ENCODE data around the gene EYA2.
"Not testable (repeated sequence)": the region's sequence is repeated elsewhere in the genome, so short reads cannot be mapped to it uniquely, and the experiment has no call there.

The EYA2 gene

GRCh38 chr20:47191074-47191673 is 296.5 kb downstream of the EYA2 start:
- no peak for DNase-seq

GRCh38 chr20:47191956-47192355 is 297.3 kb downstream of the EYA2 start:
- no peak for DNase-seq

- DNase-seq = no peak
Observed at GRCh38 chr20:47195573-47195972, 300.9 kb downstream of the EYA2 start.

DNA sequence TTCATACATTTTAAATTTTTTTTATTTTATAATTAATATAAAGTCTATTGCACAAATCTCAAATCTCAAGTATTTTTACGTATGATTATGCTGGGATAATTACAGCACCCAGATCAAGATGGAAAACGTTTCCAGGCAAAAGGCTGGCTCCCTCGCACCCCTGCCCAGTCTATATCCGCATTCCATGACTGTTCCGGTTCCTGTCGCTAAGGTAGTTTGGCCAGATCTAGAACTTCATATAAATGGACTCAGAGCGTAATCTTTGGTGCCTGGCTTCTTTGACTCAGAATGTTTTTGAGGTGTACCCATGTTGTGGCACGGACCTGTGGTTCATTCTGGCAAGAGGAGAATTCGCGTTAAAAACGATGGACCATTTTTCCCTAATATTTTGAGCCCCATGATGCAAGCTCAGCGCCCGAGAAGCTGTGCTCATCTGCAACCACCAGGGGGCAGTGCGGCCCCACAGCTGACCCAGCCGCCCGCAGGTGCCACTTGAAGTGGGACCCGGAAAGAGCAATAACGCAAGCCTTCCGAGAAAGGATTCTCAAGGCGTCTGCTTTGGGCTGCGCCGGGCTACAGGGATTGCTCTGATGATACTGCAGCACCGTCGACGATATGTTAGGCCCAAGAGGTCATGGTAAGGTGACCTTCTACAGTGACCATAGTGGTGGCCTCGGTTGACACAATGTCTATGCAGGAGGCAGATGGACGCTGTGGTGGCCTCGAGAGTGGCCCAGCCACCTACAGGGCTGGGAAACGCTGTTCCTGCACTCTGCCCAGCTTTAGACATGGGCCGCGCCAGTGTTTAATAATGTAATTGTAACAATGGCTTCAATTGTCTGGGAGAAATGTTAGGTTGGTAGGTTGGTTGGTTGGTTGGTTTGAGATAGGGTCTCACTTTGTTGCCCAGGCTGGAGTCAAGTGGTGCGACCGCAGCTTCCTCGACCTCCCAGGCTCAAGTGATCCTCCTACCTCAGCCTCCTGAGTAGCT is 301.7 kb downstream of the EYA2 start:
- DNase-seq = peak; percentile 57

DNA sequence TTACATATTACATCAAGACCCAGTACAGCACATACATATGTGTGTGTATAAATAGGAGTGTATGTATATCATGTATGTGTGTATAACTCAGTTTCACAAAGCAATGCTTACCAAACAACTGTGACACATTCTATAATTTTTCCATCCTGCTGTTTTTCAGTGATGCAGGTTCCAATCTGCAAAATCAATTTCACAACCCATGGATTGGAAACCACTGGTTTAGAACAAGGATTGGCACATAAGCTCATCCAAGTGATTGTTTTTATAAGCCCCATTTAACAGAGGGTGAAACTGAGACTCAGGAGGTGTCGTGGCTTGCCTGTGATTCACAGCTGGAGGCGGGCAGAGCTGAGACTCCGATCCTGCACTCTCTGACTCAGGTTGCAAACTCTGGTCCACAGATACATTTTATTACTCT is 303.6 kb downstream of the EYA2 start:
- peak; percentile 24 for DNase-seq

DNA sequence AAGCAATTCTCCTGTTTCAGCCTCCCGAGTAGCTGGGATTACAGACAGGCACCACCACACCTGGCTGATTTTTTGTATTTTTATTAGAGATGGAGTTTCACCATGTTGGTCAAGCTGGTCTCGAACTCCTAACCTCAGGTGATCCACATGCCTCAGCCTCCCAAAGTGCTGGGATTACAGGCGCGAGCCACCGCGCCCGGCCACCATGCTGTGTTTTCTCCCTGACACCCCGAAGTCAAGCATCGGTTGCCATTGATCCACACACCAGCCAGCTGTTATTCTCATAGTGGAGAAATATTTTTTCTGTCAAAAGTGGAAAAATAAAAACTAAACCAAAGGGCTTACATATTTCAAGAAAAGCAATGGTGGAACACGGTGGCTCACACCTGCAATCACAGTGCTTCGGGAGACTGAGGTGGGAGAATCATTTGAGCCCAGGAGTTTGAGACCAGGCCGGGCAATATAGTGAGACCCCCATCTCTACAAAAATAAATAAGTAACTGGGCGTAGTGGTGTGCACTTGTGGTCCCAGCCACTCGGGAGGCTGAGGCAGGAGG is 304.4 kb downstream of the EYA2 start:
- no peak for DNase-seq

GRCh38 chr20:47201074-47201730 is 306.6 kb downstream of the EYA2 start:
- DNase-seq = peak; percentile 37

GRCh38 chr20:47202733-47203667 is 308.4 kb downstream of the EYA2 start:
- peak; percentile 40 for DNase-seq

GRCh38 chr20:47204008-47204849 is 309.6 kb downstream of the EYA2 start:
- no peak for DNase-seq

DNA sequence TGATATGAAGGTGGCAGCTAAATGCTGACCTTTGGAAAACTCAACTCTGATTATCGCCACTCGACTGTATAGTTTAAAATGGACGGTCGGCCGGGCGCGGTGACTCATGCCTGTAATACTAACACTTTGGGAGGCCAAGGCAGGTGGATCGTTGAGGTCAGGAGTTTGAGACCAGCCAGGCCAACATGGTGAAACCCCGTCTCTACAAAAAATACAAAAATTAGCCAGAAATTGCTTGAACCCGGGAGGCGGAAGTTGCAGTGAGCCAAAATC is 310.1 kb downstream of the EYA2 start:
- not testable (repeated sequence) for DNase-seq

- peak; percentile 69 for DNase-seq
Observed at GRCh38 chr20:47205577-47206123, 311.0 kb downstream of the EYA2 start.

- DNase-seq = not testable (repeated sequence)
Observed at GRCh38 chr20:47206552-47206951, 311.9 kb downstream of the EYA2 start.

- DNase-seq = no peak
Observed at GRCh38 chr20:47206962-47207641, 312.5 kb downstream of the EYA2 start.

DNA sequence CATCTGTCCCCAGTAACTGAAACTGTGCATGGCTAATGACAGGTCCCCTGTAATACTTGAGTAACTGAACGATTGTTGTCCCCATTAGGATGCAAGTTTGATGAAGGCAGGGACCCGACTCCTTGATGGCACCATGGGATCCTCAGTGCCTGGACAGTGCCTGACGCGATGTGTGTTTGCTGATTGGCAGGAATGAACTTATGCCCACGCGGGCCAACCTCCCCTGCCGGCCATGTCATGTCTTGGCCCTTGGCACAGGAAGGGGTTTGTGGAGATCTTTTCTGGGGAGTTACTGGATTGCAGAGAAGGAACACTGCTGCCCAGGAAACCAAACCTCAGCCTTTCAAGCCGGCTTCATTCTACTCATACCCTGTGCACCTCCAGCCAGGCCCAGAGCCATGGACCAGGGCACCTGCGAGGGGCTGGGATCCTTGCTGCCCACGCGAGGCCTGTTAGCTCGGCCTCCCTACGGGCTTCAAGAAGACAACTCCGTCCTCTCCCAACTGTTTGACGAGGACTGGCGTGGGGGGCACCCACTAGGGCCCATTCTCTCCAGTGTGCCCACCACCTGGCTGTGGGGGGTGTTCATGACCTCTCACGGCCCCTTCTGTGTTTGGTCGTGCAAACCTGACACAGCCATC is 314.0 kb downstream of the EYA2 start:
- no peak for DNase-seq

DNA sequence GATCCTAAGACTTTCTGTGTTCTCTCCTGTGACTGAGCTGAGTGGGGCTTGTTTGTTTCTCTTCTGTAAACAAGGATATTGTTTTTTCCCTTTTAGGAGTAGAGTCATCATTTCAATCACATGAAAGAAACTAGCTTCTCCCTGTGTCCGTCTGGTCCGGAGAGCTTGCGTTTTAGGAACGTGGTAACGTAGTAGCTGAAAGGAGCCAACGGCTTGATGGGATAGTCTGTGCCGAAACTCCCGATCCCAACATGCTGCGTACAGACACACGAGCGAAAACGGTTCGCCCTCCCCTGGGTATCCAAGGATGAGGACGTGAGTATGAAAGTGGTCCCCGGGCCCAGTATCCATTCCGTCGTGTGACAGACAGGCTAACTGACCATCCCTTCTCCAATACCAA is 315.3 kb downstream of the EYA2 start:
- DNase-seq = no peak

- DNase-seq = no peak
Observed at GRCh38 chr20:47210470-47210869, 315.8 kb downstream of the EYA2 start.

DNA sequence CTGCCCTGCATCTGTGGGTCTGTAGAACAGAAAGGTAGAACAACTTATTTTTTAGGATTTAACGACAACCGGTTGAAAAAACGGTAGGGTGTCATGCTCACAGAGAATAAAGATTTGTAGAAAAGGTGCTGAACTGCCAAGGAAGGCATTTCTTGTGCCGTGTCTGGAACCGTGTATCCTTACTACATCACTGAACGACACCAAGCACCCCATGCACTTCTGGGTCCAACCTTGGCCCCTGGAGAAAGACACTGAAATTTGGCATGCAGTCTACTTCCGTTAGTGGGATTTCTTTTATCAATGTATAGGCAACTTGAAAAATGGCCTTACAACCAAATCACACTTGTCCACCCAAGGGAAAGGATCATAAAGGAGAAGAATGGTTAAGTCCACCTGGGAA is 316.4 kb downstream of the EYA2 start:
- DNase-seq = no peak

GRCh38 chr20:47212606-47213207 is 318.1 kb downstream of the EYA2 start:
- DNase-seq = no peak

DNA sequence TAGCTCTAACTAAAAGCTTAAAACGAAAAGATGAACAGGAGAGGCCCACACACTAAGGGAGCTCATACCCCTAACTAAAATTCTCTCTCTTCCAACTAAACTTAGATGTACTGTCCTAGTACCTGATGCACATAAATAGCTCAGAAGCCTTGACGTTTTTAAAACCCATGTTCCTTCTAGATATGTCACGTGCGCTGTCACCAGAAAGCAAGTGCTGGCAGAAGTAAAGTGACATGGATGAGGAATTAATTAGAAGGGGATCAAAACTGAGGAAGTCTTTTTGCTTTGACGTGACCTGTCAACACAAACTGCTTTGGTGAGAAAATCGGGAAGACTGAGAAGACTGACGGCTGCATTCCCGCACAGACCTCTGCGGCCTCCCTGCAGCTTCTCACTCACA is 319.3 kb downstream of the EYA2 start:
- DNase-seq = no peak

All from MV-4-11 (cell line).